Ishikawa (cell line): Measurements from ENCODE around the gene CD180.

Source experiments
- CEBPB ChIP-seq: IDR thresholded peaks from 2 replicates; pipeline ENCODE4 v1.6.1; 2012
- CREB1 ChIP-seq: IDR thresholded peaks from 2 replicates; pipeline ENCODE4 v1.6.1; 2012; ENCODE audit warnings: low read depth
- EP300 ChIP-seq: IDR thresholded peaks from 2 replicates; pipeline ENCODE4 v1.6.1; 2012; ENCODE audit warnings: borderline replicate concordance
- FOXM1 ChIP-seq: IDR thresholded peaks from 2 replicates; pipeline ENCODE4 v1.6.1; 2012; ENCODE audit warnings: low read depth, borderline replicate concordance
- RAD21 ChIP-seq: IDR thresholded peaks from 2 replicates; pipeline ENCODE4 v1.6.1; 2012; ENCODE audit warnings: low read depth
- REST ChIP-seq: IDR thresholded peaks from 2 replicates; pipeline ENCODE4 v1.6.1; 2012; ENCODE audit warnings: low read depth, mild to moderate bottlenecking
- TAF1 ChIP-seq: IDR thresholded peaks from 2 replicates; pipeline ENCODE4 v1.6.1; 2012; ENCODE audit warnings: low read depth, mild to moderate bottlenecking
- TCF12 ChIP-seq: IDR thresholded peaks from 2 replicates; pipeline ENCODE4 v1.6.1; 2012; ENCODE audit warnings: low read depth
- TEAD4 ChIP-seq: IDR thresholded peaks from 2 replicates; pipeline ENCODE4 v1.6.1; 2012
- YY1 ChIP-seq: IDR thresholded peaks from 2 replicates; pipeline ENCODE4 v1.6.1; 2012; ENCODE audit warnings: low read depth
- TF ChIP-seq, protein P1 (sequence below): IDR thresholded peaks from 2 replicates; pipeline ENCODE4 v1.6.1; 2012
- TF ChIP-seq, protein P2 (sequence below): IDR thresholded peaks from 2 replicates; pipeline ENCODE4 v1.6.1; 2012

DNA sequence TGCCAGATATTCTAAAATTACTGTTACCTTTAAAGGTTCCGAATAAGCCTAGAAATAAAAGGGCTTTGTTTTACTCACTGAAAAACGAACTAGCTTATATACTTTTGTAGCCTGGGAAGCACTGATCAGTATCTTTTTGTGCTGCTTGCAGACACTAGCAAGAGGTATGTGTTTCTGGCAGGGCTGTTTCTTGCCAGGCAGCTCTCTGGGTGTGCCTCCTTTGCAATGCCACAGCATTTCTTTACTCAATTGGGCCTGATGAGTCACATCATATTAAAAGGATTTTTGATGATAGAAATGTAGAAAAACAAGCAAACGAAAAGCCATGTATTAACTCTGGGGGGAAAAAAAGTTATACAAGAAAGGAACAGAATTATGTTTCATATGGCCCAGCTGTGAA, 35.6 kb downstream of the CD180 start:
- TF ChIP-seq RAD21 (no peak), REST (no peak), YY1 (no peak), CREB1 (no peak), TAF1 (no peak), CEBPB (no peak), TEAD4 (no peak), EP300 (no peak), FOXM1 (no peak), TCF12 (no peak)
- TF ChIP-seq, protein P1, sequence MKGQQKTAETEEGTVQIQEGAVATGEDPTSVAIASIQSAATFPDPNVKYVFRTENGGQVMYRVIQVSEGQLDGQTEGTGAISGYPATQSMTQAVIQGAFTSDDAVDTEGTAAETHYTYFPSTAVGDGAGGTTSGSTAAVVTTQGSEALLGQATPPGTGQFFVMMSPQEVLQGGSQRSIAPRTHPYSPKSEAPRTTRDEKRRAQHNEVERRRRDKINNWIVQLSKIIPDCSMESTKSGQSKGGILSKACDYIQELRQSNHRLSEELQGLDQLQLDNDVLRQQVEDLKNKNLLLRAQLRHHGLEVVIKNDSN: no peak
- TF ChIP-seq, protein P2, sequence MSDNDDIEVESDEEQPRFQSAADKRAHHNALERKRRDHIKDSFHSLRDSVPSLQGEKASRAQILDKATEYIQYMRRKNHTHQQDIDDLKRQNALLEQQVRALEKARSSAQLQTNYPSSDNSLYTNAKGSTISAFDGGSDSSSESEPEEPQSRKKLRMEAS: no peak
